PC-3 (cell line): ENCODE measurements around the gene LHFPL6. TPM values are rescaled to one million over a fixed set of nuclear protein-coding genes. Genes with fewer than 3 reads are reported as not detected.

Experiments used
- ATAC-seq: fragments of 200-7000 bp; cut with Tn5 transposase; 2 replicates; pipeline ENCODE4 v1.9.1; 2020; ENCODE audit warnings: mild to moderate bottlenecking, moderate library complexity
- BruUV-seq: library from RNA; stranded (reverse); fragments of 400-500 nt; replicated peaks from 2 replicates; lab custom pipeline; 2021; lab: Mats Ljungman, UMichigan
- CTCF ChIA-PET: fragments of 300-600 bp; sonication (Branson Sonifier 250); formaldehyde crosslinking; loops from one replicate; lab custom pipeline; 2022; ENCODE audit warnings: antibody characterized with exemption; lab: Charles Lee
- POLR2A ChIA-PET: fragments of 300-600 bp; sonication (Branson Sonifier 250); formaldehyde crosslinking; loops from one replicate; lab custom pipeline; 2022; ENCODE audit warnings: antibody characterized with exemption; ENCODE audit not compliant: unreplicated experiment; lab: Charles Lee
- DNase-seq: peaks from one replicate; pipeline ENCODE4 v3.0.0-alpha.2; 2015
- H2AFZ ChIP-seq: fragments of 300-600 bp; sonication (generic); 2 replicates; pipeline ENCODE4 v1.6.0; 2016; ENCODE audit warnings: antibody characterized with exemption, low read length
- H3F3A ChIP-seq: fragments of 300-600 bp; sonication (generic); one replicate; pipeline ENCODE4 v1.6.0; 2017; ENCODE audit warnings: antibody characterized with exemption, low read length, control low read depth, mild to moderate bottlenecking; ENCODE audit not compliant: unreplicated experiment
- H3K27ac ChIP-seq: fragments of 300-600 bp; sonication (generic); 2 replicates; pipeline ENCODE4 v1.5.1; 2016; ENCODE audit warnings: mild to moderate bottlenecking, low read length
- H3K27me3 ChIP-seq: fragments of 300-600 bp; sonication (generic); 2 replicates; pipeline ENCODE4 v1.6.1; 2016; ENCODE audit warnings: low read length, mixed read lengths
- H3K36me3 ChIP-seq: fragments of 300-600 bp; sonication (generic); 2 replicates; pipeline ENCODE4 v1.6.1; 2016; ENCODE audit warnings: low read depth, mixed run types, low read length, mixed read lengths
- H3K4me1 ChIP-seq: fragments of 300-600 bp; sonication (generic); 2 replicates; pipeline ENCODE4 v1.5.1; 2016; ENCODE audit warnings: low read length; ENCODE audit not compliant: insufficient read depth
- H3K4me2 ChIP-seq: fragments of 300-600 bp; sonication (generic); 2 replicates; pipeline ENCODE4 v1.6.0; 2016; ENCODE audit warnings: low read length
- H3K4me3 ChIP-seq: fragments of 300-600 bp; sonication (generic); 2 replicates; pipeline ENCODE4 v1.5.1; 2016; ENCODE audit warnings: mild to moderate bottlenecking, low read length, mixed read lengths
- H3K79me2 ChIP-seq: fragments of 300-600 bp; sonication (generic); 2 replicates; pipeline ENCODE4 v1.6.1; 2017; ENCODE audit warnings: low read length, mixed read lengths
- H3K9ac ChIP-seq: fragments of 300-600 bp; sonication (generic); 2 replicates; pipeline ENCODE4 v1.6.0; 2016; ENCODE audit warnings: mild to moderate bottlenecking, low read length
- H3K9me2 ChIP-seq: fragments of 300-600 bp; sonication (generic); replicated peaks from 2 replicates; pipeline ENCODE4 v1.6.1; 2016; ENCODE audit warnings: mixed run types, low read length, mixed read lengths
- H3K9me3 ChIP-seq: fragments of 300-600 bp; sonication (generic); 2 replicates; pipeline ENCODE4 v1.6.1; 2016; ENCODE audit warnings: low read length, mixed read lengths
- H4K20me1 ChIP-seq: fragments of 300-600 bp; sonication (generic); 2 replicates; pipeline ENCODE4 v1.6.1; 2016; ENCODE audit warnings: low read length, mixed read lengths
- CTCF ChIP-seq: fragments of 300-600 bp; sonication (generic); conservative IDR thresholded peaks from 2 replicates; pipeline ENCODE4 v1.5.1; 2017; ENCODE audit warnings: antibody characterized with exemption, low read depth, mild to moderate bottlenecking, low read length
- EZH2 ChIP-seq: fragments of 300-600 bp; sonication (generic); IDR thresholded peaks from one replicate; pipeline ENCODE4 v1.6.1; 2017; ENCODE audit warnings: antibody characterized with exemption, mild to moderate bottlenecking, low read length; ENCODE audit not compliant: unreplicated experiment
- EZH2phosphoT487 ChIP-seq: fragments of 300-600 bp; sonication (generic); IDR thresholded peaks from 2 replicates; pipeline ENCODE4 v1.6.1; 2018; ENCODE audit warnings: mild to moderate bottlenecking, antibody characterized with exemption, low read length, borderline replicate concordance
- intact Hi-C: fragments of 100-400 bp; cut with micrococcal nuclease; formaldehyde crosslinking; loops from 2 replicates; pipeline ENCODE4 v1.9.0; 2023
- total RNA-seq: library from RNA; depleted of rRNA; stranded (reverse); fragments of >200 nt; gene quantifications from 2 replicates; pipeline ENCODE4 v1.2.3, GENCODE V29; 2014

Gene LHFPL6
- total RNA-seq, 1 experiment from 2014 or later, result 7.8 TPM

DNA sequence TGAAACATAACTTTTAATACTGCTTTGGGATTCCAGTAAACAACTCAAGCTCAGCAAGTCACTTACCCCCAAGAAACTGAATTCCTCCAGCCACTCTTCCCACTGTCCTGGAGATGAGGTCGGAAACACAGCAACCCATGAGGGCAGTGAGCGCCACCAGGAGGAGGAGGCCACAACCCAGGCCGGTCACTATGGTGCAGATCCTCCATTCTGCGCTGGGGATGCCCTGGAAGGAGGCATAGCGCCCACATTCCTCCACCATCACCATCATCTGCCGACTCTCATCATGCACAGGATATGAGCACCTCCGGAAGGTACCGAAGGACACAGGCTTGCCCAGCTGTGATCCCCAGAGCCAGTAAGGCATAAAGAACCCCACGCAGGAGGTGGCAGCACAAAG lies 2.2 kb downstream of the LHFPL6 start:
- H3K9ac ChIP-seq, result no peak overlapping the region
- no peaks in the 10 kb centered on the region for H3K9me3 ChIP-seq
- no peaks in the 10 kb centered on the region for H3F3A ChIP-seq
- ChIA-PET POLR2A (interaction anchor here (0.6 kb wide), 1 partner anchor 156 kb away, joined by 5 read pairs; no protein-coding TSS in a partner anchor), CTCF (no interaction called here)
- no peak overlapping the region for H2AFZ ChIP-seq
- no peaks in the 10 kb centered on the region for H3K36me3 ChIP-seq
- intact Hi-C loops, result loop anchor here (5.0 kb wide), 1 partner anchor 73 kb away; no protein-coding TSS in a partner anchor
- H3K79me2 ChIP-seq, result peaks cover 17% of the 10 kb centered on the region
- H3K27ac ChIP-seq, result no peak overlapping the region
- no peak for ATAC-seq
- no peaks in the 10 kb centered on the region for H3K9me2 ChIP-seq
- no peak overlapping the region for H3K4me2 ChIP-seq
- H3K4me3 ChIP-seq, result no peak overlapping the region
- TF ChIP-seq EZH2 (no peak), CTCF (0 out of 2 replicates have a peak, but pooled peaks have one; percentile 12)
- peaks cover 12% of the 10 kb centered on the region; the same call in 1 of the 2 replicates for H3K4me1 ChIP-seq
- no TSS peak for BruUV-seq
- no peaks in the 10 kb centered on the region for H4K20me1 ChIP-seq
- DNase-seq, result no peak
- H3K27me3 ChIP-seq, result no peaks in the 10 kb centered on the region

GRCh38 chr13:39599842-39600241 lies 3.2 kb downstream of the LHFPL6 start:
- H3K4me1 ChIP-seq, result peaks cover 12% of the 10 kb centered on the region; the same call in 1 of the 2 replicates
- no peak for ATAC-seq
- H3F3A ChIP-seq, result no peaks in the 10 kb centered on the region

More at GRCh38 chr13:39599842-39600241, 3.2 kb downstream of the LHFPL6 start:
- no peak overlapping the region for H2AFZ ChIP-seq
- H3K27me3 ChIP-seq, result no peaks in the 10 kb centered on the region
- intact Hi-C loops, result loop anchor here (5.0 kb wide), 1 partner anchor 73 kb away; no protein-coding TSS in a partner anchor
- TF ChIP-seq EZH2, result no peak
- no peak for TF ChIP-seq CTCF
- no peak for TF ChIP-seq EZH2phosphoT487
- no peak overlapping the region for H3K4me3 ChIP-seq
- no peak overlapping the region for H3K27ac ChIP-seq
- H3K9ac ChIP-seq, result no peak overlapping the region
- H3K9me3 ChIP-seq, result no peaks in the 10 kb centered on the region
- no peaks in the 10 kb centered on the region for H3K36me3 ChIP-seq
- no peak for DNase-seq
- POLR2A ChIA-PET, result no interaction called here
- H3K79me2 ChIP-seq, result peaks cover 17% of the 10 kb centered on the region
- H3K9me2 ChIP-seq, result no peaks in the 10 kb centered on the region
- no TSS peak for BruUV-seq
- H4K20me1 ChIP-seq, result no peaks in the 10 kb centered on the region
- no peak overlapping the region; the same call in 1 of the 2 replicates for H3K4me2 ChIP-seq
- CTCF ChIA-PET, result no interaction called here
